Gastrocnemius medialis (tissue), 4 donors: ENCODE measurements around the gene TAF6.

Experiments used
- CTCF ChIP-seq, 5 experiments: fragments of 450-650 bp in 3 of 5; fragments of 200-600 bp in 2 of 5; sonication (generic) in 2 of 5; IDR thresholded peaks in 4 of 5; conservative IDR thresholded peaks in 1 of 5; 1 replicate in 4 of 5; 2 replicates in 1 of 5; pipeline ENCODE4 v1.5.1; 2016 to 2019; ENCODE audit warnings: antibody characterized with exemption in 5 of 5, mild to moderate bottlenecking in 3 of 5, moderate library complexity in 3 of 5
- POLR2A ChIP-seq, 2 donors: fragments of 450-650 bp; IDR thresholded peaks; one replicate each; pipeline ENCODE4 v1.6.1; 2017; ENCODE audit warnings: antibody characterized with exemption in 2 of 2, mild to moderate bottlenecking in 2 of 2, moderate library complexity in 2 of 2

- TF ChIP-seq CTCF (IDR thresholded peaks at IDR 0.05 in 4 of 5, conservative IDR thresholded peaks at IDR 0.05 in 1 of 5) (no peak), POLR2A (IDR thresholded peaks at IDR 0.05) (no peak)
Observed at GRCh38 chr7:100157334-100158228, 38.4 kb upstream of the TAF6 start.
